NCI-H446 treated with DMSO at 0.1 percent for 48 hours (cell line): ENCODE measurements around the gene ADGRL1.
"Not testable (repeated sequence)": the region's sequence is repeated elsewhere in the genome, so short reads cannot be mapped to it uniquely, and the experiment has no call there.

Experiments
- DNase-seq: peaks from one replicate; lab custom pipeline; 2025; lab: John Stamatoyannopoulos, UW

The ADGRL1 gene

GRCh38 chr19:14189415-14189814 is 16.6 kb downstream of the ADGRL1 start:
- no peak for DNase-seq

GRCh38 chr19:14188086-14188485 is 17.9 kb downstream of the ADGRL1 start:
- DNase-seq, result not testable (repeated sequence)

- no peak for DNase-seq
Measured at GRCh38 chr19:14187561-14187960, 18.4 kb downstream of the ADGRL1 start.

GRCh38 chr19:14186684-14187083 is 19.3 kb downstream of the ADGRL1 start:
- not testable (repeated sequence) for DNase-seq

- not testable (repeated sequence) for DNase-seq
Measured at GRCh38 chr19:14185691-14186090, 20.3 kb downstream of the ADGRL1 start.

- no peak for DNase-seq
Measured at GRCh38 chr19:14185158-14185557, 20.8 kb downstream of the ADGRL1 start.

- DNase-seq, result no peak
Measured at GRCh38 chr19:14183741-14184350, 22.1 kb downstream of the ADGRL1 start.

- DNase-seq, result no peak
Measured at GRCh38 chr19:14182476-14182875, 23.5 kb downstream of the ADGRL1 start.

- no peak for DNase-seq
Measured at GRCh38 chr19:14181906-14182305, 24.1 kb downstream of the ADGRL1 start.

- DNase-seq, result not testable (repeated sequence)
Measured at GRCh38 chr19:14181199-14181598, 24.8 kb downstream of the ADGRL1 start.

- no peak for DNase-seq
Measured at GRCh38 chr19:14177496-14178074, 28.4 kb downstream of the ADGRL1 start.

- no peak for DNase-seq
Measured at GRCh38 chr19:14175351-14175792, 30.6 kb downstream of the ADGRL1 start.

- DNase-seq, result no peak
Measured at GRCh38 chr19:14174883-14175282, 31.1 kb downstream of the ADGRL1 start.

GRCh38 chr19:14168993-14169392 is 37.0 kb downstream of the ADGRL1 start:
- no peak for DNase-seq

- DNase-seq, result no peak
Measured at GRCh38 chr19:14168259-14168972, 37.6 kb downstream of the ADGRL1 start.

GRCh38 chr19:14167576-14168138 is 38.3 kb downstream of the ADGRL1 start:
- no peak for DNase-seq

- DNase-seq, result no peak
Measured at GRCh38 chr19:14166999-14167575, 38.9 kb downstream of the ADGRL1 start.

- DNase-seq, result no peak
Measured at GRCh38 chr19:14165990-14166830, 39.8 kb downstream of the ADGRL1 start.

- no peak for DNase-seq
Measured at GRCh38 chr19:14164724-14165493, 41.1 kb downstream of the ADGRL1 start.

GRCh38 chr19:14164082-14164481 is 41.9 kb downstream of the ADGRL1 start:
- no peak for DNase-seq

- DNase-seq, result no peak
Measured at GRCh38 chr19:14162871-14163297, 43.1 kb downstream of the ADGRL1 start.
